GM21737 (cell line): ENCODE results near the gene TRNT1.

Experiments used
- ATAC-seq: cut with Tn5 transposase; IDR thresholded peaks from one replicate; pipeline ENCODE4 v1.9.1; 2021; ENCODE audit warnings: mild to moderate bottlenecking, moderate library complexity; ENCODE audit not compliant: unreplicated experiment

The TRNT1 gene

GRCh38 chr3:3177861-3178497, 51.2 kb downstream of the TRNT1 start:
- no peak for ATAC-seq

- ATAC-seq = no peak
These were observed 52.0 kb downstream of the TRNT1 start for GRCh38 chr3:3178498-3179328.

DNA sequence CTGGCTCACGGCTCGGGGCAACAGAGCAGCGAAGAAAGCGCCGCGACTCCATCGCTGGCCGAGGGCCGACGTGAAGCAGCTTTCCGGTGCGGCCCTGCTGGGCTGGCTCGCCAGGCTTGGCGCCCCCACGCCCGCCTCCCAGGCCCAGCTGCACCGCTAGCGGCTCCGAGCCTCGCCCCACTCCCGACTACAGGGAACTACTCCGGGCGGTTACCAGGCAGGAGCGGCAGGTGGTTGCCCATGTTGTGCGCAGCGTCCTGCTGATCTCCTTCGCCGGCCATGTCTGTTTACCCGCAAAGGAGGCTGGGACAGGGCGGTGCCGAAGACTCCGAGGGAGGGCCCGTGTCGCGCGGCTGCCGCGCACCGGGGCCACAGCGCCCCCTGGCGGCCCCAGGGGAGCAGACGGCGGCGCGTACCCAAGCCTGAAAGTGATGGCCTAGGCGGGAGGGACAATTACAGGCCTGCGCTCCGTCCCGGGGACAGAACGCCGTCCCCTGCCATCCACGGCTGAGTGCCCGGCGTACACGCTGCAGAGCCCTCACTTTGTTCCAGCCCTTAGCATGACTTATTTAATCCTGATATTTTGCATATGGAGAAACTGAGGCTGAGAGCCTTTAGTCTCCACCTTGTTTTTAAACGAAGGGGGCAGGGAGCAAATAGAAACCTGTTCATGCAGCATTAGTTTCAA, 52.8 kb downstream of the TRNT1 start, which contains the start of gene CRBN:
Gene CRBN (minus strand): TSS at position 285 of the 688 bp plus-strand sequence. CDS start 4 bp downstream, at position 281.
- ATAC-seq = peak; percentile 99

- no peak for ATAC-seq
These were observed 53.7 kb downstream of the TRNT1 start for GRCh38 chr3:3180456-3180855.

GRCh38 chr3:3184876-3185275, 58.1 kb downstream of the TRNT1 start:
- no peak for ATAC-seq

- no peak for ATAC-seq
These were observed 62.5 kb downstream of the TRNT1 start for GRCh38 chr3:3189102-3189727.

GRCh38 chr3:3189961-3190360, 63.2 kb downstream of the TRNT1 start:
- ATAC-seq = no peak

DNA sequence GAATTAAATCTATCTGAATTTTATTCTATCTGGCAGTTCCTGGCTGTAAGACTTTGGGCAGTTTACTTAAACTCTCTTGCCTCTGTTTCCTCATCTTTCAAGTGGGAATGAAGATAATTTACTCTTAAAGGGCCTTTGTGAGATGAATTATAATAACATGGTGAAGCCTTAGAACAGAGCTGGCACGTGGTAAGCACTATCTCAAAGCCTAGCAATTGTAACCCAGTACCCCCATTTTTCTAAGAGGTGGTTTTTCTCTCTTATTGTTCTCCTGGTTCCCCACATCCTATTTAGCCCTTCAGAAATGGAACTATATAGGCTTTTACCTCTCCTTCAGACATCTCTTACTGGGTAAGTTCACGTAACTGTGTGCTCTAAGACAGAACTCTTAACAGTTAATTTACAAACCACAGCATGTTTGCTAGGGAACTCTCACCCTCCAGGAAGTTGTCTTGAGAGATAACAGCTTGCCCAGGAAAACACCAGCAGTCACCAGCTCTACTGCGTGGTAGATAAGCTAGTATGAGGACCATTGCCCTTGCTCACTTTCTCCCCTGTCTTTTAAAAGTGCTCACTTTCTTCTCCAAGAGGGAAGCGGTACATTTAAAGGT, 65.0 kb downstream of the TRNT1 start:
- no peak for ATAC-seq

- ATAC-seq = no peak
These were observed 65.5 kb downstream of the TRNT1 start for GRCh38 chr3:3192286-3192675.

- no peak for ATAC-seq
These were observed 68.1 kb downstream of the TRNT1 start for GRCh38 chr3:3194861-3195260.

DNA sequence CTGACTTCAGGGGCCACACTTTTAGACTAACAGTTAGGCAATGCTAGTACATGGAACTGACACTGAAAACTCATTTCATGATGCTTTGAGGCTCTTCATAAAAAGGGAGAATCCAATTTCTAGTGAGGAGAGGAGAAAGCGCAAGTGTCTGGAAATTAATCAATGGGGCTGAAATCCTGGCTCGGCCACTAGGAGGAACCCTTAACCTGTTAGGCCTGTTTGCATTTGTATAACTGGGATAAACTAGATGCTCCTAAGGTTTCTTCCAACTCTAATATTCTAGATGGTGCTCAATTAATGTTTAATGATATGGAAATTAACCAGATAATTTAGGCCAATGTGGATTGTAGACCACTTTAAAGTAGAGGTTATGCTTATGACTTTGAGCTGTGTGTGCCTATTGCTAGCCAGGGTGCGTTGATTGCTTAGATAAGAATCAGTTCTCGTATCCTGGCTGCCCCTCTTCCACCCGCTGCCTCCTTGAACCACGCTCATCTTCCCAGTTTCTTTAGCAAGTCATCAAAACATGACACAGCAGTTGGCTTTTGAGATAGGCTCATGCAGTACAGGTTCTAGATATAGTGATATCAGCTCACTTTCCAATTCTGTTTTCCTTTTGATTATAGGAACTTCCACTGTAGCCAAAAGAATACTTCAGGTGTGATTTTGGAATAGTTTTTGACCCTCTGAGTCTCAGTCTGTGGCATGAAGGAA, 69.6 kb downstream of the TRNT1 start:
- ATAC-seq = no peak
